ENCODE measurements around the gene ITLN2. TPM values are rescaled to one million over a fixed set of nuclear protein-coding genes. Genes with fewer than 3 reads are reported as not detected.

The ITLN2 gene
- total and polyA plus RNA-seq, 2 of the 8 experiments (the other 6 are each of a cell fraction or from before 2014, with no cell fraction given) = 4.7 to 6.3 TPM

DNA sequence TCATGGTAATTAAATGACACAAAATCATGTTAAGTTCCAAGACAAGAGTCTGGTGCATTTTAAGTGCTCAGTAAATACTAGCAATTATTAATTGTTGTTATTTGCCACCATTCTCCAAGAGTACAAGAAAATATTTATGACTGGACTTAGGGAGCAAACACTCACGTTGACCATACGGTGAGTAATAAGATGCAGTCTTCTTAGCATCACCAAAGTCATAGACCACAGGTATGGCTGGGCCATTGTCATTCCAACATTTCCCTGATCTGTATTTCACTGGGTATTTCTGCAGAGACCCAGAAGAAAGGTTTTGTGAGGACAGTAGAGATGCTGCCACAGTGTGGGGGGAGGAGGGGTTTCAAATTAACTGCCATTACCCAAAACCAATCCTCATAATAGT lies 4.7 kb downstream of the ITLN2 start:
- FAIRE-seq = no peak
- Histone ChIP-seq H4K91ac (replicated peaks; ENCODE audit: insufficient read length, low read length) (no peak overlapping the region), H3K4me3 (ENCODE audit: extremely low read depth in 1 of 4, insufficient read depth in 2 of 4, low read depth in 3 of 4, low read length in 4 of 4) (no peak overlapping the region), H3K79me2 (ENCODE audit: control insufficient read depth in 1 of 2, insufficient read depth in 2 of 2, low read length in 2 of 2) (no peaks in the 10 kb centered on the region), H2BK15ac (ENCODE audit: low read length) (0 out of 2 replicates have a peak overlapping the region, but pooled peaks have one; percentile 81), H3K36me3 (ENCODE audit: control insufficient read depth in 2 of 4, insufficient read depth in 4 of 4, low read length in 3 of 4) (no peaks in the 10 kb centered on the region), H4K8ac (ENCODE audit: extremely low read depth, insufficient read depth, low read length) (no peak overlapping the region), H3K27ac (ENCODE audit: low read depth, low read length) (no peak overlapping the region), H2AFZ (ENCODE audit: low read length) (no peak overlapping the region), H3K23ac (ENCODE audit: insufficient read length) (no peak overlapping the region), H3K9ac (replicated peaks in 1 of 4; ENCODE audit: extremely low read depth in 1 of 4, low read depth in 3 of 4, low read length in 3 of 4) (no peak overlapping the region), H3K4me1 (replicated peaks in 1 of 4; ENCODE audit: control insufficient read depth in 3 of 4, insufficient read depth in 4 of 4, low read length in 3 of 4) (peaks cover 0 to 9% (median 3%) of the 10 kb centered on the region in 4 experiments; a peak in 6 of 7 replicates), H4K5ac (ENCODE audit: insufficient read length, low read depth, low read length) (no peak overlapping the region), H4K20me1 (replicated peaks in 1 of 2; ENCODE audit: control insufficient read depth in 1 of 2, insufficient read depth in 2 of 2, low read length in 2 of 2) (no peaks in the 10 kb centered on the region), H2BK5ac (ENCODE audit: low read depth, low read length) (no peak overlapping the region), H2BK12ac (ENCODE audit: low read depth, low read length) (no peak overlapping the region), H3K27me3 (replicated peaks in 1 of 4; ENCODE audit: control insufficient read depth in 3 of 4, extremely low read depth in 1 of 4, insufficient read depth in 3 of 4, low read length in 3 of 4) (no peaks in the 10 kb centered on the region), H3K56ac (replicated peaks; ENCODE audit: insufficient read length, low read depth, low read length) (no peak overlapping the region), H3K79me1 (ENCODE audit: low read depth, low read length) (no peaks in the 10 kb centered on the region), H3K4ac (replicated peaks; ENCODE audit: insufficient read length, low read depth, low read length) (no peak overlapping the region), H3K9me3 (ENCODE audit: insufficient read depth in 2 of 2, low read depth in 1 of 2, low read length in 1 of 2) (no peaks in the 10 kb centered on the region), H3K14ac (ENCODE audit: insufficient read length) (no peak overlapping the region), H3K4me2 (ENCODE audit: insufficient read depth in 1 of 2, low read depth in 2 of 2, low read length in 2 of 2) (no peak overlapping the region), H2BK20ac (ENCODE audit: low read length) (no peak overlapping the region), H2BK120ac (replicated peaks; ENCODE audit: low read depth, low read length) (no peak overlapping the region), H2AK5ac (ENCODE audit: low read depth, low read length) (no peak overlapping the region), H3K18ac (ENCODE audit: extremely low read depth, low read length) (no peak overlapping the region), H3K23me2 (ENCODE audit: low read depth, low read length) (no peaks in the 10 kb centered on the region)
- 95% methylated on average over 2 of the region's 2 CpGs; no CpG with 5 or more reads in 1 of the 2 experiments for WGBS, 2 experiments (ENCODE audit: extremely low coverage in 1 of 2, insufficient coverage in 1 of 2, insufficient read length in 1 of 2, insufficient replicate concordance in 2 of 2, low coverage in 1 of 2, low lambda C conversion rate in 2 of 2, missing lambda C conversion rate in 1 of 2)
- POLR2A ChIA-PET (ENCODE audit: partially characterized antibody) = no interaction called here
- no peak for DNase-seq (ENCODE audit: low read depth in 1 of 2, low spot score in 2 of 2)
- CTCF ChIA-PET (ENCODE audit: partially characterized antibody) = interaction anchor here (0.8 to 8.2 kb wide), 5 partner anchors 26 to 274 kb away, joined by 3 to 219 read pairs (median 63); no protein-coding TSS in a partner anchor
- TF ChIP-seq, protein P1, sequence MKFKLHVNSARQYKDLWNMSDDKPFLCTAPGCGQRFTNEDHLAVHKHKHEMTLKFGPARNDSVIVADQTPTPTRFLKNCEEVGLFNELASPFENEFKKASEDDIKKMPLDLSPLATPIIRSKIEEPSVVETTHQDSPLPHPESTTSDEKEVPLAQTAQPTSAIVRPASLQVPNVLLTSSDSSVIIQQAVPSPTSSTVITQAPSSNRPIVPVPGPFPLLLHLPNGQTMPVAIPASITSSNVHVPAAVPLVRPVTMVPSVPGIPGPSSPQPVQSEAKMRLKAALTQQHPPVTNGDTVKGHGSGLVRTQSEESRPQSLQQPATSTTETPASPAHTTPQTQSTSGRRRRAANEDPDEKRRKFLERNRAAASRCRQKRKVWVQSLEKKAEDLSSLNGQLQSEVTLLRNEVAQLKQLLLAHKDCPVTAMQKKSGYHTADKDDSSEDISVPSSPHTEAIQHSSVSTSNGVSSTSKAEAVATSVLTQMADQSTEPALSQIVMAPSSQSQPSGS (IDR thresholded peaks at IDR 0.05; ENCODE audit: low read length) = no peak
- no peak for TF ChIP-seq RBBP5 (IDR thresholded peaks at IDR 0.05; ENCODE audit: borderline replicate concordance, low read depth, low read length)
- no peak for TF ChIP-seq TBP (IDR thresholded peaks at IDR 0.05; ENCODE audit: low read depth, low read length)
- no peak for TF ChIP-seq RNF2 (IDR thresholded peaks at IDR 0.05; ENCODE audit: borderline replicate concordance, low read depth, low read length, missing control alignments, poor library complexity, severe bottlenecking)
- no peak for TF ChIP-seq SAP30 (IDR thresholded peaks at IDR 0.05; ENCODE audit: insufficient read depth, insufficient replicate concordance, low read length)
- TF ChIP-seq EGR1 (IDR thresholded peaks at IDR 0.05; ENCODE audit: borderline replicate concordance, low read depth, low read length) = no peak
- no peak for TF ChIP-seq RXRA (IDR thresholded peaks at IDR 0.05; ENCODE audit: insufficient read depth, low read depth, low read length)
- no peak for TF ChIP-seq CHD1 (IDR thresholded peaks at IDR 0.05; ENCODE audit: low read depth, low read length)
- no peak for TF ChIP-seq JUND (IDR thresholded peaks at IDR 0.05; ENCODE audit: low read length)
- TF ChIP-seq POU5F1 (IDR thresholded peaks at IDR 0.05; ENCODE audit: low read depth, low read length) = no peak
- no peak for TF ChIP-seq POLR2AphosphoS5 (IDR thresholded peaks at IDR 0.05; ENCODE audit: low read depth, low read length)
- TF ChIP-seq GTF2F1 (IDR thresholded peaks at IDR 0.05; ENCODE audit: borderline replicate concordance, low read depth, low read length) = no peak

Data from H1 (cell line).